ENCODE data around the gene EPOP. TPM values are rescaled to one million over a fixed set of nuclear protein-coding genes. Genes with fewer than 3 reads are reported as not detected.

EPOP gene
- total RNA-seq, 4 donors from 2014 or later, result 1.3 to 5.7 (median 4.6) TPM

Small RNAs within 50 kb of the gene (small RNA-seq; reads per million reads assigned to genes)
- not detected for gene MIR4726
- gene MIR4734, result not detected

Other genes starting within 250 kb of the EPOP start
- 10 to 100 TPM; 41.0 to 80.7 (median 65.7) TPM for gene ARHGAP23, start 246.5 kb downstream of the EPOP start, total RNA-seq
- gene SRCIN1, start 69.0 kb downstream of the EPOP start, total RNA-seq, result 1 to 10 TPM in 2 of 4 donors, under 1 TPM in 2; 0.44 to 5.4 (median 1.5) TPM
- gene MLLT6, start 30.3 kb upstream of the EPOP start, total RNA-seq, result 100 to 1,000 TPM in 2 of 4 donors, 10 to 100 TPM in 2; 83.9 to 185 (median 116) TPM
- 10 to 100 TPM; 10.2 to 19.2 (median 16.5) TPM for gene CISD3, start 55.4 kb upstream of the EPOP start, total RNA-seq
- 10 to 100 TPM in 3 of 4 donors, 1 to 10 TPM in 1; 7.7 to 50.0 (median 17.6) TPM for gene PCGF2, start 73.4 kb upstream of the EPOP start, total RNA-seq
- 100 to 1,000 TPM in 3 of 4 donors, 10 to 100 TPM in 1; 88.8 to 146 (median 141) TPM for gene PSMB3, start 77.8 kb upstream of the EPOP start, total RNA-seq
- gene PIP4K2B, start 124.6 kb upstream of the EPOP start, total RNA-seq, result 10 to 100 TPM; 47.9 to 79.0 (median 74.8) TPM
- gene CWC25, start 150.4 kb upstream of the EPOP start, total RNA-seq, result 10 to 100 TPM; 19.0 to 43.3 (median 24.9) TPM
- 1,000 to 10,000 TPM; 1,112 to 1,642 (median 1,331) TPM for gene RPL23, start 178.8 kb upstream of the EPOP start, total RNA-seq
- 100 to 1,000 TPM; 110 to 165 (median 137) TPM for gene LASP1, start 195.1 kb upstream of the EPOP start, total RNA-seq